ENCODE measurements around the gene ANTXR1. TPM values are rescaled to one million over a fixed set of nuclear protein-coding genes. Genes with fewer than 3 reads are reported as not detected.

ANTXR1 gene
- total RNA-seq, 1 donor from 2014 or later, result not detected

- DNase-seq (ENCODE audit: low spot score), result no peak
- Mint-ChIP-seq H3K27me3 (ENCODE audit: low read depth) (peaks cover 15% of the 10 kb centered on the region), H3K27ac (no peak overlapping the region), H3K4me3 (ENCODE audit: low read depth) (no peak overlapping the region), H3K36me3 (ENCODE audit: low read depth) (no peaks in the 10 kb centered on the region), H3K4me1 (ENCODE audit: low read depth) (no peaks in the 10 kb centered on the region), H3K9me3 (no peaks in the 10 kb centered on the region)
- intact Hi-C loops (cut with micrococcal nuclease), result no loop called here
These were observed 192.5 kb downstream of the ANTXR1 start for GRCh38 chr2:69205491-69205890.

GRCh38 chr2:69208023-69208595 lies 195.1 kb downstream of the ANTXR1 start:
- no peak overlapping the region for H3K4me3 Mint-ChIP-seq (ENCODE audit: low read depth)
- H3K4me1 Mint-ChIP-seq (ENCODE audit: low read depth), result no peaks in the 10 kb centered on the region
- DNase-seq (ENCODE audit: low spot score), result no peak
- H3K27ac Mint-ChIP-seq, result no peak overlapping the region
- H3K27me3 Mint-ChIP-seq (ENCODE audit: low read depth), result peaks cover 15% of the 10 kb centered on the region
- no peaks in the 10 kb centered on the region for H3K36me3 Mint-ChIP-seq (ENCODE audit: low read depth)
- intact Hi-C loops (cut with micrococcal nuclease), result no loop called here
- no peaks in the 10 kb centered on the region for H3K9me3 Mint-ChIP-seq

- H3K27ac Mint-ChIP-seq, result no peak overlapping the region
- no peaks in the 10 kb centered on the region for H3K36me3 Mint-ChIP-seq (ENCODE audit: low read depth)
- H3K9me3 Mint-ChIP-seq, result no peaks in the 10 kb centered on the region
- no peaks in the 10 kb centered on the region for H3K4me1 Mint-ChIP-seq (ENCODE audit: low read depth)
- no peak for DNase-seq (ENCODE audit: low spot score)
- intact Hi-C loops (cut with micrococcal nuclease), result no loop called here
- peaks cover 10% of the 10 kb centered on the region for H3K27me3 Mint-ChIP-seq (ENCODE audit: low read depth)
- H3K4me3 Mint-ChIP-seq (ENCODE audit: low read depth), result no peak overlapping the region
These were observed 196.5 kb downstream of the ANTXR1 start for GRCh38 chr2:69209482-69209881.

- Mint-ChIP-seq H3K27me3 (ENCODE audit: low read depth) (peaks cover 6% of the 10 kb centered on the region), H3K9me3 (no peaks in the 10 kb centered on the region), H3K36me3 (ENCODE audit: low read depth) (no peaks in the 10 kb centered on the region), H3K4me3 (ENCODE audit: low read depth) (no peak overlapping the region), H3K27ac (no peak overlapping the region), H3K4me1 (ENCODE audit: low read depth) (no peaks in the 10 kb centered on the region)
- intact Hi-C loops (cut with micrococcal nuclease), result no loop called here
- no peak for DNase-seq (ENCODE audit: low spot score)
These were observed 197.4 kb downstream of the ANTXR1 start for GRCh38 chr2:69210385-69210784.

- no peaks in the 10 kb centered on the region for H3K4me1 Mint-ChIP-seq (ENCODE audit: low read depth)
- no peak overlapping the region for H3K4me3 Mint-ChIP-seq (ENCODE audit: low read depth)
- peaks cover 10% of the 10 kb centered on the region for H3K27me3 Mint-ChIP-seq (ENCODE audit: low read depth)
- intact Hi-C loops (cut with micrococcal nuclease), result no loop called here
- no peaks in the 10 kb centered on the region for H3K36me3 Mint-ChIP-seq (ENCODE audit: low read depth)
- no peaks in the 10 kb centered on the region for H3K9me3 Mint-ChIP-seq
- H3K27ac Mint-ChIP-seq, result no peak overlapping the region
- no peak for DNase-seq (ENCODE audit: low spot score)
These were observed 198.1 kb downstream of the ANTXR1 start for GRCh38 chr2:69211048-69211447.

GRCh38 chr2:69211686-69212085 lies 198.7 kb downstream of the ANTXR1 start:
- Mint-ChIP-seq H3K27ac (no peak overlapping the region), H3K36me3 (ENCODE audit: low read depth) (no peaks in the 10 kb centered on the region), H3K27me3 (ENCODE audit: low read depth) (peaks cover 10% of the 10 kb centered on the region), H3K4me3 (ENCODE audit: low read depth) (no peak overlapping the region), H3K4me1 (ENCODE audit: low read depth) (no peaks in the 10 kb centered on the region), H3K9me3 (no peaks in the 10 kb centered on the region)
- intact Hi-C loops (cut with micrococcal nuclease), result no loop called here
- DNase-seq (ENCODE audit: low spot score), result no peak

GRCh38 chr2:69212238-69213028 lies 199.5 kb downstream of the ANTXR1 start:
- Mint-ChIP-seq H3K36me3 (ENCODE audit: low read depth) (no peaks in the 10 kb centered on the region), H3K27me3 (ENCODE audit: low read depth) (peaks cover 7% of the 10 kb centered on the region), H3K9me3 (no peaks in the 10 kb centered on the region), H3K27ac (no peak overlapping the region), H3K4me1 (ENCODE audit: low read depth) (no peaks in the 10 kb centered on the region), H3K4me3 (ENCODE audit: low read depth) (no peak overlapping the region)
- DNase-seq (ENCODE audit: low spot score), result no peak
- intact Hi-C loops (cut with micrococcal nuclease), result no loop called here

- Mint-ChIP-seq H3K4me1 (ENCODE audit: low read depth) (no peaks in the 10 kb centered on the region), H3K4me3 (ENCODE audit: low read depth) (no peak overlapping the region), H3K36me3 (ENCODE audit: low read depth) (no peaks in the 10 kb centered on the region), H3K27ac (no peak overlapping the region), H3K9me3 (no peaks in the 10 kb centered on the region), H3K27me3 (ENCODE audit: low read depth) (peaks cover 4% of the 10 kb centered on the region)
- no peak for DNase-seq (ENCODE audit: low spot score)
- intact Hi-C loops (cut with micrococcal nuclease), result no loop called here
These were observed 200.2 kb downstream of the ANTXR1 start for GRCh38 chr2:69213201-69213600.

GRCh38 chr2:69213782-69214181 lies 200.8 kb downstream of the ANTXR1 start:
- H3K4me1 Mint-ChIP-seq (ENCODE audit: low read depth), result no peaks in the 10 kb centered on the region
- H3K4me3 Mint-ChIP-seq (ENCODE audit: low read depth), result no peak overlapping the region
- DNase-seq (ENCODE audit: low spot score), result no peak
- no peaks in the 10 kb centered on the region for H3K9me3 Mint-ChIP-seq
- no peaks in the 10 kb centered on the region for H3K36me3 Mint-ChIP-seq (ENCODE audit: low read depth)
- H3K27me3 Mint-ChIP-seq (ENCODE audit: low read depth), result peaks cover 4% of the 10 kb centered on the region
- intact Hi-C loops (cut with micrococcal nuclease), result no loop called here
- H3K27ac Mint-ChIP-seq, result no peak overlapping the region

GRCh38 chr2:69214898-69215297 lies 201.9 kb downstream of the ANTXR1 start:
- DNase-seq (ENCODE audit: low spot score), result no peak
- H3K27me3 Mint-ChIP-seq (ENCODE audit: low read depth), result peaks cover 5% of the 10 kb centered on the region
- no peaks in the 10 kb centered on the region for H3K36me3 Mint-ChIP-seq (ENCODE audit: low read depth)
- no peaks in the 10 kb centered on the region for H3K4me1 Mint-ChIP-seq (ENCODE audit: low read depth)
- H3K9me3 Mint-ChIP-seq, result no peaks in the 10 kb centered on the region
- intact Hi-C loops (cut with micrococcal nuclease), result no loop called here
- H3K27ac Mint-ChIP-seq, result no peak overlapping the region
- no peak overlapping the region for H3K4me3 Mint-ChIP-seq (ENCODE audit: low read depth)

GRCh38 chr2:69216535-69217332 lies 203.8 kb downstream of the ANTXR1 start:
- H3K36me3 Mint-ChIP-seq (ENCODE audit: low read depth), result no peaks in the 10 kb centered on the region
- intact Hi-C loops (cut with micrococcal nuclease), result no loop called here
- DNase-seq (ENCODE audit: low spot score), result no peak
- no peaks in the 10 kb centered on the region for H3K9me3 Mint-ChIP-seq
- H3K4me1 Mint-ChIP-seq (ENCODE audit: low read depth), result no peaks in the 10 kb centered on the region
- no peak overlapping the region for H3K4me3 Mint-ChIP-seq (ENCODE audit: low read depth)
- peaks cover 15% of the 10 kb centered on the region for H3K27me3 Mint-ChIP-seq (ENCODE audit: low read depth)
- H3K27ac Mint-ChIP-seq, result no peak overlapping the region

GRCh38 chr2:69217333-69218080 lies 204.5 kb downstream of the ANTXR1 start:
- Mint-ChIP-seq H3K27me3 (ENCODE audit: low read depth) (peaks cover 21% of the 10 kb centered on the region), H3K27ac (no peak overlapping the region), H3K4me3 (ENCODE audit: low read depth) (no peak overlapping the region), H3K36me3 (ENCODE audit: low read depth) (no peaks in the 10 kb centered on the region), H3K9me3 (no peaks in the 10 kb centered on the region), H3K4me1 (ENCODE audit: low read depth) (no peaks in the 10 kb centered on the region)
- no peak for DNase-seq (ENCODE audit: low spot score)
- intact Hi-C loops (cut with micrococcal nuclease), result no loop called here
